PC-9 (cell line): Measurements from ENCODE around the gene TOX3. TPM values are rescaled to one million over a fixed set of nuclear protein-coding genes. Genes with fewer than 3 reads are reported as not detected.

Experiments used
- BruUV-seq: library from RNA; stranded (reverse); fragments of 400-500 nt; replicated peaks from 2 replicates; lab custom pipeline; 2021; lab: Mats Ljungman, UMichigan
- CTCF ChIA-PET: fragments of 300-600 bp; sonication (Branson Sonifier 250); formaldehyde crosslinking; loops from one replicate; lab custom pipeline; 2022; ENCODE audit warnings: antibody characterized with exemption; lab: Charles Lee
- POLR2A ChIA-PET: fragments of 300-600 bp; sonication (Branson Sonifier 250); formaldehyde crosslinking; loops from one replicate; lab custom pipeline; 2022; ENCODE audit warnings: antibody characterized with exemption; ENCODE audit not compliant: unreplicated experiment; lab: Charles Lee
- DNase-seq, 2 experiments: peaks; one replicate each; pipeline versions ENCODE4 v3.0.0 to v3.0.0-alpha.2; 2015 to 2022; ENCODE audit warnings: mixed read lengths in 1 of 2
- H2AFZ ChIP-seq: fragments of 200-600 bp; sonication (generic); 2 replicates; pipeline ENCODE4 v1.8.1; 2017; ENCODE audit warnings: antibody characterized with exemption
- H3F3A ChIP-seq: fragments of 200-600 bp; sonication (generic); 2 replicates; pipeline ENCODE4 v1.8.1; 2017; ENCODE audit warnings: antibody characterized with exemption, mild to moderate bottlenecking, low read depth; ENCODE audit not compliant: insufficient read depth
- H3K27ac ChIP-seq: fragments of 200-600 bp; sonication (generic); 2 replicates; pipeline ENCODE4 v1.6.1; 2016; ENCODE audit warnings: mixed run types
- H3K27me3 ChIP-seq: fragments of 200-600 bp; sonication (generic); 2 replicates; pipeline ENCODE4 v1.6.1; 2016; ENCODE audit warnings: low read depth, mixed run types; ENCODE audit not compliant: insufficient read depth
- H3K36me3 ChIP-seq: fragments of 200-600 bp; sonication (generic); 2 replicates; pipeline ENCODE4 v1.6.1; 2016; ENCODE audit warnings: low read depth, mixed run types
- H3K4me1 ChIP-seq: fragments of 200-600 bp; sonication (generic); replicated peaks from 2 replicates; pipeline ENCODE4 v1.6.1; 2016; ENCODE audit warnings: mixed run types; ENCODE audit not compliant: insufficient read depth
- H3K4me2 ChIP-seq: fragments of 200-600 bp; sonication (generic); 2 replicates; pipeline ENCODE4 v1.6.1; 2017; ENCODE audit warnings: mixed run types
- H3K4me3 ChIP-seq: fragments of 200-600 bp; sonication (generic); 2 replicates; pipeline ENCODE4 v1.6.1; 2016; ENCODE audit warnings: mixed run types
- H3K79me2 ChIP-seq: fragments of 200-600 bp; sonication (generic); 2 replicates; pipeline ENCODE4 v1.6.1; 2017; ENCODE audit warnings: low read depth, mixed run types
- H3K9me2 ChIP-seq: fragments of 200-600 bp; sonication (generic); 2 replicates; pipeline ENCODE4 v1.8.1; 2017; ENCODE audit warnings: mild to moderate bottlenecking; ENCODE audit not compliant: insufficient read depth
- H3K9me3 ChIP-seq: fragments of 200-600 bp; sonication (generic); 2 replicates; pipeline ENCODE4 v1.8.1; 2016; ENCODE audit warnings: low read depth; ENCODE audit not compliant: insufficient read depth
- H4K20me1 ChIP-seq: fragments of 200-600 bp; sonication (generic); 2 replicates; pipeline ENCODE4 v1.8.1; 2017; ENCODE audit not compliant: insufficient read depth
- EZH2 ChIP-seq: fragments of 200-600 bp; sonication (generic); IDR thresholded peaks from 2 replicates; pipeline ENCODE4 v1.8.0; 2017; ENCODE audit warnings: antibody characterized with exemption, low read depth
- intact Hi-C: fragments of 100-400 bp; cut with micrococcal nuclease; formaldehyde crosslinking; loops from one replicate; pipeline ENCODE4 v1.10.0; 2022; ENCODE audit not compliant: unreplicated experiment
- total RNA-seq: library from RNA; stranded (reverse); gene quantifications from 2 replicates; pipeline ENCODE4 v1.2.3, GENCODE V29; 2021
- TF ChIP-seq, protein P1 (sequence below): fragments of 200-600 bp; sonication (generic); conservative IDR thresholded peaks from 2 replicates; pipeline ENCODE4 v1.6.1; 2017; ENCODE audit warnings: mixed run types, antibody characterized with exemption, mild to moderate bottlenecking, moderate library complexity

Gene TOX3
- total RNA-seq, 1 experiment from 2014 or later = not detected

DNA sequence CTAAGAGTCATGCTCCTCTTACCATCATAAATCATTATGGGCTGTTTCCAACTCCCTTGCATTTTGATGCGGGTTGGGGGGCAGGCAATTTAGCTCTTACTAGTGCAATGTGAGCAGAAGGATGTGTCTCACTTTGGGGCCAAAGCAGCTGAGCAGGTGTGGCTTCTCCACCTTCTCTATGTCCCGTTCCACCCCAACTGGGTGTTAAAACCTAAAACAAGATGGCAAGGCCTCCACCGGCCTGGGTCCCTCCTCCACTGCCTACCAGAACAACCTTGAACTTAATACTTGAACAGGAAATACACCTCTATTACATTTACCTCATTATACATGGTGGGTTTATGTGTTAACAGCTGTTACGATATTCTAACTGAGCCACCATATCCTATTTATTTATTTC, 52.8 kb downstream of the TOX3 start:
- CTCF ChIA-PET = no interaction called here
- peaks cover 7% of the 10 kb centered on the region; the same call in 1 of the 2 replicates for H3K27me3 ChIP-seq
- H4K20me1 ChIP-seq = no peaks in the 10 kb centered on the region
- no peaks in the 10 kb centered on the region for H3K9me2 ChIP-seq
- no peaks in the 10 kb centered on the region for H3K36me3 ChIP-seq
- no peaks in the 10 kb centered on the region for H3F3A ChIP-seq
- H3K27ac ChIP-seq = no peak overlapping the region
- POLR2A ChIA-PET = no interaction called here
- H3K79me2 ChIP-seq = no peaks in the 10 kb centered on the region
- H3K9me3 ChIP-seq = no peaks in the 10 kb centered on the region
- TF ChIP-seq, protein P1, sequence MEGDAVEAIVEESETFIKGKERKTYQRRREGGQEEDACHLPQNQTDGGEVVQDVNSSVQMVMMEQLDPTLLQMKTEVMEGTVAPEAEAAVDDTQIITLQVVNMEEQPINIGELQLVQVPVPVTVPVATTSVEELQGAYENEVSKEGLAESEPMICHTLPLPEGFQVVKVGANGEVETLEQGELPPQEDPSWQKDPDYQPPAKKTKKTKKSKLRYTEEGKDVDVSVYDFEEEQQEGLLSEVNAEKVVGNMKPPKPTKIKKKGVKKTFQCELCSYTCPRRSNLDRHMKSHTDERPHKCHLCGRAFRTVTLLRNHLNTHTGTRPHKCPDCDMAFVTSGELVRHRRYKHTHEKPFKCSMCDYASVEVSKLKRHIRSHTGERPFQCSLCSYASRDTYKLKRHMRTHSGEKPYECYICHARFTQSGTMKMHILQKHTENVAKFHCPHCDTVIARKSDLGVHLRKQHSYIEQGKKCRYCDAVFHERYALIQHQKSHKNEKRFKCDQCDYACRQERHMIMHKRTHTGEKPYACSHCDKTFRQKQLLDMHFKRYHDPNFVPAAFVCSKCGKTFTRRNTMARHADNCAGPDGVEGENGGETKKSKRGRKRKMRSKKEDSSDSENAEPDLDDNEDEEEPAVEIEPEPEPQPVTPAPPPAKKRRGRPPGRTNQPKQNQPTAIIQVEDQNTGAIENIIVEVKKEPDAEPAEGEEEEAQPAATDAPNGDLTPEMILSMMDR = no peak
- TF ChIP-seq EZH2 = no peak
- intact Hi-C loops = no loop called here
- H3K4me1 ChIP-seq = no peaks in the 10 kb centered on the region
- no peak overlapping the region for H3K4me3 ChIP-seq
- no peak overlapping the region for H3K4me2 ChIP-seq
- BruUV-seq = no TSS peak
- DNase-seq = no peak
- no peak overlapping the region for H2AFZ ChIP-seq

DNA sequence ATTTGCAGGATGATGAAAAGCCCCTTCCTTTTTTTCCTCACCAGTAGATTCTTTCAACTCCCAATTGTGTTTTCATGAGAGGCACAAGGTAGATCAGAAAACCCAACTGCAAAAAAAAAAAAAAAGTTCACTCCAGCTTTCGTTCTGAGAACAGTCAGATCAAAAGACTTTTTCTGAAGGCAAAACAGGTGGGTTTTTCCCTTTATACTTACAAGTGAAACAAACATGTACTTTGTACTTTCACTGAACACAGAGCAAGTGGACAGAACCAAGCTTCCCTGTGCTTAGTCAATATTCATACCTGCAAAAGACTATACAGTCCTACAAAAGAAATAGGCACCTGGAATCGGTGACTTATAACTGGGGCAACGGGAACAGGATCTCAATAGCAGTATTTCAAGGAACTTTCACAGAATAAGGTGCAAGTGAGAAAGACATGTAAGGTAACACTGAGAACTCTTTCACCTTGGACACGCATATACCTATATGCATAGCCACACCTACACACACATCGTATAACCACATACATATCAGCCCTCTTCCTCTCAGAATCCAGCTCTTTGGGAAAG, 54.1 kb downstream of the TOX3 start:
- ChIA-PET CTCF (no interaction called here), POLR2A (no interaction called here)
- no peak overlapping the region for H3K27ac ChIP-seq
- no peaks in the 10 kb centered on the region for H3K9me3 ChIP-seq
- no peaks in the 10 kb centered on the region for H3K9me2 ChIP-seq
- no peak for DNase-seq
- H2AFZ ChIP-seq = no peak overlapping the region
- H3F3A ChIP-seq = no peaks in the 10 kb centered on the region
- intact Hi-C loops = no loop called here
- H3K27me3 ChIP-seq = peaks cover 7% of the 10 kb centered on the region; the same call in 1 of the 2 replicates
- H4K20me1 ChIP-seq = no peaks in the 10 kb centered on the region
- no peak for TF ChIP-seq EZH2
- TF ChIP-seq, protein P1 = no peak
- no TSS peak for BruUV-seq
- no peak overlapping the region for H3K4me2 ChIP-seq
- no peak overlapping the region for H3K4me3 ChIP-seq
- no peaks in the 10 kb centered on the region for H3K79me2 ChIP-seq
- no peaks in the 10 kb centered on the region for H3K4me1 ChIP-seq
- no peaks in the 10 kb centered on the region for H3K36me3 ChIP-seq

DNA sequence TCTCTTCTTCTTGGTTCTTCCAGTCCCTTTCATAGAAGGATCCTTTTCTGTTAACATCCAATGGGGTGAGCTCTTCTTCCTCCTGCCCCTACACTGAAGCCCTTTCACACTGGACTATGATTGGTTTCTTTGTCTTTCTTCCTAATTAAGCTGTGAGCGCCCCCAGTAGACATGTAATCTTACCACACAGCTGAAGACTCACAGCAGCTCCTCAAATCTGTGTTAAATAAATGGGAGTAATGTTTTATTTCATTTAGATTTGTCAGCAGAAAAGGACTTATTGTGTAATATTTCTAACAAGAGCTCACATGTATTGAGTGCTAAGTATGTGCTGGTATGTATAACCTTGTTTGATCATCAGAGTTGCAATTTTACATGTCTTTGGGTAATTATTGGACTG, 55.7 kb downstream of the TOX3 start:
- no peaks in the 10 kb centered on the region for H3K79me2 ChIP-seq
- H3K9me2 ChIP-seq = no peaks in the 10 kb centered on the region
- CTCF ChIA-PET = no interaction called here

More for the DNA sequence above, 55.7 kb downstream of the TOX3 start:
- Histone ChIP-seq H3K9me3 (no peaks in the 10 kb centered on the region), H3K4me1 (no peaks in the 10 kb centered on the region), H3K4me3 (no peak overlapping the region), H3K4me2 (no peak overlapping the region), H3K27ac (no peak overlapping the region), H3F3A (no peaks in the 10 kb centered on the region), H2AFZ (no peak overlapping the region), H3K27me3 (peaks cover 2% of the 10 kb centered on the region; the same call in 1 of the 2 replicates), H3K36me3 (no peaks in the 10 kb centered on the region), H4K20me1 (no peaks in the 10 kb centered on the region)
- no peak for TF ChIP-seq EZH2
- TF ChIP-seq, protein P1 = no peak
- BruUV-seq = no TSS peak
- no peak for DNase-seq
- intact Hi-C loops = no loop called here
- POLR2A ChIA-PET = no interaction called here
